T1000 (cell line): ENCODE results near the gene PDZRN3.

ENCODE experiments used
- DNase-seq: peaks from one replicate; lab custom pipeline; 2025; ENCODE audit warnings: mixed read lengths; lab: John Stamatoyannopoulos, UW

The PDZRN3 gene

DNA sequence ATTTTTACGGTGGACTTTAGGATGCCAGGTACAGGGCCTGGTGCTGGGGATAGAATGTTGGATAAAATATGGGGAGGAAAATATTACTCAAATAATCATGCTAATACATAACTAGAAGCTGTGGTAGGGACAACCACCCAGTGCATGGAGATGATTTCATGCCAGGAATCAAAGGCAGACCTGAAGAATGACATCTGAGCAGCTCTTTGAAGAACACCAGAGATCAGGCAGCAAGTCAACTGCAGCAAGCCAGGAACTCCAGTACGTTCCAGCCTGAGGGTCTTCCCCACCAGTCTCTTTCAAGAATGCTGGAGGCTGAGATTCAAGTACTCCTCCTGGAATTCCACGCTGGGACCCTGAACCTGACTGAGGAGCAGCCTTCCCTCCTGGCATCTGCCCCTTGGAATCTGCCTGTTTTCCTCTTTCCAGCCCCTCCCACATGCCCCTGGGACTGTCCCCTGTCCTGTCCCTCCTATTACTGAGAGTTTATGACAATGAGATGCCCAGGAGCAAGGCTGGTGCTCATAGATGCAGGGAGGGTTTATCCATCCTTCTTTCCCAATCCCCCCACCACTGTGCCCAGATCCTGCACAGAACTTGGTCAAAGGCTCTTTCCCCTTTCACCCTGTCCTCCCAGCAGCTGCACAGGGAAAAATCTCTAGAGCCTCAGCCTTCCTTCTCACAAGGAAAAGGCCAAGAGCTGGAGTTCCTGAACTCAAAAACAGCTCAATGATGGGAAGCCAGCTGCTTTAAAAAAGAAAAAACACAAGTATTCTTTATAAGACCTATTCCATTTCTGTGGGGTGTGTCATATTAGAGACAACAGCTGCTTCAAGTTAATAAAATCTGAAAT lies 68.0 kb downstream of the PDZRN3 start:
- no peak for DNase-seq

DNA sequence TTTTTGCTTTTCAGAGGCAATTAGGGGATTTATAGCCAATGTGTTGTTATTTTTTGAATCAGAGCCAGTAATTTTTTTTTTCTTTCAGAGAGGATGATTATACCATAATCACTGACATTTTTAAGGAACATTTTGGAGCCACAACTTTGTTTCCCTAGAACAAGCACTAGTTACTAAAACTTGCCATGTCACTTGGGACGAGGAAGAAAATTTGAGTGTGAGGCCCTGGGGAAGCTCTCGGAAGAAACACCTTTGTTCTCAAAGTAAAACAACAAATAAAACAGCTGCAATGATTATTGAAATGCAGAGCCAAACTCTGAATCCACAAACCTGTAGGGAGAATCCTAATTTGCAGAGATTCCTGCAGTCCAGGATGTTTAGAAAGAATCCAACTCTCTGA lies 69.7 kb downstream of the PDZRN3 start:
- no peak for DNase-seq

DNA sequence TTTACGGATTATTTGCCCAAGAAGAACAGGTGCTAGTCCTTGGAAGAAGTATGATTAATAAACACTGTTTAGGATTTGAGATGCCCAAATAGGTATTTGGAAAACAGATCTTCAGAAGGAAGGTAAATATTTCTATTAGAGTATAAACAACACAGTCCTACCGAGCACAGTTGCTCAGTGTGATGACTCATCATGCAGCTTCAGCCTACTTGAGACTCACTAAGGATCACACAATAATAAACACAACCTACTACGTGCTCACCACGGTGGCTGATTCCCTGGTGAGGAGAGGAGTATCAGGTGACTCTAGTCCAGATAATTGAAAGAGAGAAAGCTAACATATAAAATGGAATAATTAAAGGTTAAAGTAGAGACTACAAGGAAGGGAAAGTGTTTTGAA lies 72.0 kb downstream of the PDZRN3 start:
- DNase-seq = no peak

DNA sequence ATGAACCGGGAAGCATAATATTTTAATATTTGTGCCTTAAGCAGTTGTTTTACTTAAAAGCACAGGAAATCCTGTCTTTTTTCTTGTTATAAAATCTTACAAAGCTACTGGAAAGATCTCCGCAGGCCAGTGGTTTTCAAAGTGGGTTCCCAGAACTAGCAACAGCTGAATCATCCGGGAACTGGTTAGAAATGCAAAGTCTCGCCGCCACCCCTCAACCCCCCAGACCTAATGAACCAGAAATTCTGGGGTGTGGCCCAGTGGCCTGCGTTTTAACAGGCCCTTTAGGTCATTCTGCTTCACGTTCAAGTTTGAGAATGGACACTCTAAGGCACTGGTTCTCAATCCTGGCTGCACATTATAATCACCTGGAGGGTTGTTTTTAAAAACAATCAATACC lies 74.7 kb downstream of the PDZRN3 start:
- no peak for DNase-seq

DNA sequence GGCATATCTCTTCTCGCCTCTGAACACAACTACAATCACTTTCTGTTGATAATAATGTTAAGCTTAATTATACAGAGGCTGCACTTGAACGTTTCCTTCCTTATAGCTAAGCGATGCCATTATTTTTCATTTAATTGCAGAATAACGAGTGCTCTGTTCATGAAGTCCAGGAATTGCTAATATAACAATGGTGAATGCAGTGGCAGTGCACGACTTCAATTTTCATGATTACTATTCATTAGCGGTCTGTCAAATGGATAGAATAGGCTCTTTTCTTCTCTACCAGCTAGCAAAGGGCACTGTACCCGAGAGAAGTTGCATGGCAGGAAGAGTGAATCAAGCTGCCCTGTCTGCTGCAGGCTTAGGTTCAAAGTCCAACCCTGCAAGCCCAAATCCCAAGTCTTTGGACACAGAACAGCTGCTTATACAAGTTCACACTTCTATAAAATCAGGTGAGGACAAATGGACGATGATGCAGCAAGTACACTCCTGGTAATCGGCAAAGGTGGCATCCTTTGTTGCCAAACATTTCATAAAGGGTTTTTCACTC lies 75.6 kb downstream of the PDZRN3 start:
- no peak for DNase-seq

DNA sequence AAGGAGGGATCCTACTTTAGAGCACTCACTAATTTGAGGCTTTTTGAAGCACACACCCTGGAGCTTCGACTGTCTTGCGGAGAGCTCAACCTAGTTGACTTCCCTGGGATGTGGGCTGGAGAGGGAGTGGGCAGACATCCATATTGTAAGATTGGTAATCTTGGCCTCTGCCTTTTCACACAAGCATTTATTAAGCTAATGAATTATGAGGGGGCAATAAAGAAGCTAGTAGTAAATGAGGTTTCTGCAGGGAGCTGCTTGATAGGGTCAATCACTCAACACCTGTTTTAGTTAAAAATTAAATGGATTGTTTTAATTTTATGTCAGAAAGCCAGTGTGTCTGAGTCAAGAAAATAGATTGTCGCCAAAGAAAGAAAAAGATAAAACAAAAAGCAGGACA lies 76.3 kb downstream of the PDZRN3 start:
- no peak for DNase-seq

DNA sequence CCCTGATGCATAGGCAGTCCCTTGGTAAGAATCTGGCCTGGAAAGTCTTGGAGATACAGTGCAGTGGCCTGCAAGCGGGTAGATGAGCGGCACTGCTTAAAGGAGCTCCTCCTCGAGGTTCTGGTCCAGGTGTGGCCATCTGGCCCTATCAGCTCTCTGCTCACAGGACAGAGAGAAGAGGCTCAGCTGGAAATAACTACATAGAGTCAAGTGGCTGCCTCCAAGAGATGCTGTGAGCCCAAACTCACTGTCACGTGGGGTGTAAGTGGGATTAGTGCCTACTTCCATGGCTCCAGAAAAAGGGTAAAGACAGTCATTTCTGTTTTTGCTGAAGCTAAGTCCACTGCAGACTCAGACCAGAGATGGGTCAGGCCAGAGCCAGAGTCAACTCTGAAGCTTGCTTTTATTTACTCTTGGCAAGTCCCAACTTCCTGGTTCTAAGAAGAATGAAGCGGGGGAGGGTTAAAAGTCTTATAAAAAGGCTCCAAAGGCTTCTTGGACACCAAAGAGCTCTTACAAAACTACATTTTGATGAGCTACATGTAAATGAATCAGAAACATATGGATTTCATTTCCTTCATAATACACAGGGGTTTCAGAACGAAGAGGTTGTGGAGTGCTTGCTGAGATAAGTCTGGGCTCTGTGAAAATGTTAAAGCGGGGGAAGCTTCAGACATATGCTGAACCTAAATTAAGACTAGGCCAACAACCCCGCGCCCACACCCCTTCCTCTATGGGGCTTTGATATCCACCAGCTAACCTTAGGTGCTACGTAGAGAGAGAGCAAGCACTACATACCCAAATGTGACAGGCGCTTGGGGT lies 77.1 kb downstream of the PDZRN3 start:
- DNase-seq = no peak

DNA sequence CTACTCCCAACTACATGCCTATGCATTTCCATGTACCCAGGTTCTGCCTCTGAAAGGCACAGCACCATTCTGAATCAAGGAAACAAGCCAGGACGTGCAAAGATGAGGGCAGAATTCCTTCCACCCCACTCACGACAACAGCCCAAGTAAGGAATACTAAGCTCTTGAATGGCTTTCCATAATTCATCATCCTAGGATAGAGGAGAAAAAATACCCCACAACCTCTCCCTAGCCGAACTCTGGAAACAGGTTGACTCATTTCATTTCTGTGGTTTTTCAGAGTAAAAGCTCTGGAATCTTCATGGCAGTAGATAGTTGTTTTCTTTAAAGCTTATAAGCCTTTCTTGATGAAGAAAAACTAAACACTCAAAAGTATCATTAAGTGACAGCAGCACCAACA lies 77.8 kb downstream of the PDZRN3 start:
- no peak for DNase-seq

DNA sequence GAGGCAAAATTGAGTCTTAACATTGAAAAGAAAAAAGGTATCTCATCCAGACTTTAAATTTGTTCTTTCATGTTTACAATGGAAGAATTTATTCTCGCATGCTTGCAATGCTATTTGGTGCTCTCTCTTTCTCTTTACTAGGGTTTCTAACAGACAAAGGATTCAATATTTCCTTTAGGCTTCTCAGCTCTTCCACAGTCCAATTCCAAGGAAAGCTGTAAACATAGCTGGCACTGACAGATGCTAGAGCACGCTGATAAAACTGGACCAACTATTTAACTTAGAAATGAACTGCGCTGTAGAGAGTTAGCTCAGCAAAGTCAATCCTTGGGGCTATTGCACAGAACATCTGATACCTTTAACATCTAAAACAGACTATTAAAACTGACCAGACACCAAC lies 81.3 kb downstream of the PDZRN3 start:
- no peak for DNase-seq

DNA sequence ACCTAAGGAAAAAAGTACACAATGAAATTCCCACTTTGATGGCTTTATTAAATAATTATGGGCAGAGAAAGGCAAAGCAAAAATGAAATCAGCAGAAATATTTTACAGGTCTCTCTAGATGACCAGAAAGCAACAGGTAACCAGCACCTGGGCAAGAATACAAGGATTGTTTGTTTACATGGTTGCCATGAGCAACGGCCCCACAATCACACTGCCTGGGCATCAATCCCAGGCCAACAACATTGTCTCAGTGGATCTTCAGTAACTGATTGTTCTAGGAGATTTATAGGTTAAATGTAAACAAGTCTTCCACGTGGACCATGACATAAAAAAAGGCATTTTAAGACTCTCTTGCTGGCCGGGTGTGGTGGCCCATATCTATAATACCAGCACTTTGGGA lies 82.6 kb downstream of the PDZRN3 start:
- no peak for DNase-seq

DNA sequence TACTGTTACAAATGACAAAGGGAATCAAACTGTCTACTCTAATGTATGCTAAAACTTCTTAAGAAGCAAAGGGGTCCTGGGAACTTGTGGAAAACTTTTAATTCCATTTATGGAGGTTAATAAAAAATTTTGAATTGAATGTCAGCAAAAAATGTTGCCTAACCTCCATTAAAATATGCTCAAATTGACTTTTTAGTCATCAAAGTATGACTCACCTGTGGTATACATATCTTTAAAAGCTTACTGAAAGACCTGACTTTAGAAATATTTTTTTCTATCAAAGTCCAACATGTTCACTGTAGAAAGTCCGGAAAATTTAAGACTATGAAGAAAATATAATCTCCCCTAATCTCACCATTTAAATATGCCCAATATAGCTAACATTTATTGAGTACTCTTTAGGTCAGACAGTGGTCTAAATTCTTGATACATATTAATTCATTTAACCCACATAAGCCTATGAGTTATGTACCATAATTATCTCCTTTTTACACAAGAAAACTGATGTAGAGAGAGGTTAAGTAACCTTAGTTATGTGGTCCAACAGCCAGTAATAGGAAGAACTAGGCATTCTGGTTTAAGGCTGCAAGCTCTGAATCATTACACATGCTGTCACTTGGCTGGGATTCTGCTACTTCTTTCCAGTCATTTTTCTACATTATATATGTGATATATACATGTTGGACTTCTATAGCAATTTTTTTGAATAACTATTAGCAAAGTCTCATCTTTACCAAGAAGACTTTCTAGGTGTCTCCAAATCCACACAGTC lies 83.6 kb downstream of the PDZRN3 start:
- no peak for DNase-seq

DNA sequence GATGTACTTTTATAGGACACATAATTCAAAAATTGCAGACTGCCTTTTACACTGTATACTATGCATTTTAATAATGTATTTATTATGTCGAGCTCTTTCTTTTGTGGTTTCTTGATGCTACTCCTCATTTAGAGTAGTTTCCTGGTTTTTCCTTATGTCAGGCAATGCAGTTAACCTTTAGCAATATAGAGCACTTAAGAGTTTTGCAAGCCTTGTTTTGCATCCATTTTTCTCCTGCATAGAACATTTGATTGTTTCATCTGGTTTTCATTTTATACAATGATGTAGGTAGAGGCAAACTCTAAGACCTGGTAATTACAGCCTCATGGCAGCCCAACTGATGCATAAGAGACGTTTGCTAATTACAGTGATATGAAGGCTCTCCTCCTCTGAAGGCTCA lies 86.3 kb downstream of the PDZRN3 start:
- no peak for DNase-seq

DNA sequence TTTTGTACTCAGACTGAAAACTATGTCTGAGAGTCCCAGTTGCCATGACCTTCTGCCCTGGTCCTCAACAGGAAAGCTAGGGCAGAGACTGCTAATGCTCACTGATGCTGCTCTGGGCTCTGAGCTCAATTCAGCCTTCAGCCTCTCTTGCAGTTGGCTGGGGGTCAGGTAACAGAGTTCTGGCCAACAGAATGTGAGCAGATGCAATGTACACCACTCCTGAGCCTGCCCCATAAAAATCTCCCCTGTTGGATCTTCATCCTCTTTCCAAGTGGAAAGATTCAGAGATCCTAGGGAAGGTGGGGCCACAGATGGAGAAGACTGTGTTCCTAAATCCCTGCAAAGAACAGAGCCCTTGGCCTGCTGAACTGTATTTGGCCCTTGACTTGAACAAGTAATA lies 87.8 kb downstream of the PDZRN3 start:
- DNase-seq = no peak

DNA sequence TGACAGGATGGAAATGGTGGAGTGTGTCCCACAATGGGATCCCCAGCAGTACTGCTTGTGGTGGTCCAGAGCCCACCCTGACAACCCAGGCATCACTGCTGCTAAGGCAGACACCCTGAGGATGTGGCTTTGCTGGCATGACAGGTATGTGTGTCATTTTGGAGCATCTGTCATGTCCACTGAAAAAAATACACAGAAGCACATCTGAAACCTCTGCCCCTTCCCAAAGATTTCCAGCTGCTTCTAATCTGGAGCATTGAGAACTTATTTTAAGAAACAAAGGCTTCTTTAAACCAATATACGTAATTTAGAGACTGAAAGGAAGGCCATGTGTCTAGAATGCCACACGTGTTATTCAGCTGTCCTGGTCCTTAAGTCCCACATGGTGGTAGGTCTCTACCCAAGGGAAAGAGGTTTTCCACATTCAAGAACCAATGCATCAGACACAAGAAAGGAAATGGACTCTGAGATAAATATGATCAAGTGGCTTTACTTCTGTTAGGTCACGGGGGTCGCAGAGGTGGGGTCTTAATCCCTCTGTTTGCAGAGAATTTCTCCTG lies 88.3 kb downstream of the PDZRN3 start:
- no peak for DNase-seq

DNA sequence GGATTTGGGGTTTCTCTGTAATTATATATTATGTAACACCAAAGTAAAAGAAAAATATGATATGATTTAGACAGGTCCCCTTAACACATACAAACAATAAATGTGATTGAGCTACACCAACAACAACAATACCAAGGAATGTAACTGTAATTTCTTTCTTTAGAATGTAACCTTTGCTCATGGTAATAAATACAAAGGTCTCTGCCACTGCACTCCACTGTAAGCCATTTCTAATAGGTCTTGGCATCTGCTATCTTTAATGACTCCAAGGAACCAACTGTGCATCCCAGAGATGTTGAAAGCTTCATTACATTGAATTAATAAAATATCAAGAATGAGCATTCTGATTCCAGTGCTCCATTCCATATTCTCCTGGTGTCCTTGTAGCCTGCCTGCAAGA lies 88.8 kb downstream of the PDZRN3 start:
- no peak for DNase-seq

DNA sequence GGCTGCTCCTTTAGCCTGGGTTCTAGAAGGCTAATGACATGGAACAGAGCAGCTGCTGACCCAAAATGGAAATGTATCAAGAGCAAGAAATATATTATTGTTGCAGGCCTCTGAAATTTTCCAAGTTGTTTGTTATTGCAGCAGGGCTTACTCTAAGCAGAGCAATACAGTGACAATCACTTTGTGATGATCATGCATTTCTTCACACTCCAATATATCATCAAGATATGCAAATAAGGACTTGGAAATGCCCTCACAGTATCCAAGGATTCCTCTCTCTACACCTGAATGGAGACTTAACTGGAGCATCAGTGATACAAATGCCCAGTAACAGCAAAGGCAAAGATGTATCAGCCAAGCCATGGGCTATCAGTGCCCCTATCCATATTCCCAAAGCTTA lies 89.6 kb downstream of the PDZRN3 start:
- DNase-seq = no peak

DNA sequence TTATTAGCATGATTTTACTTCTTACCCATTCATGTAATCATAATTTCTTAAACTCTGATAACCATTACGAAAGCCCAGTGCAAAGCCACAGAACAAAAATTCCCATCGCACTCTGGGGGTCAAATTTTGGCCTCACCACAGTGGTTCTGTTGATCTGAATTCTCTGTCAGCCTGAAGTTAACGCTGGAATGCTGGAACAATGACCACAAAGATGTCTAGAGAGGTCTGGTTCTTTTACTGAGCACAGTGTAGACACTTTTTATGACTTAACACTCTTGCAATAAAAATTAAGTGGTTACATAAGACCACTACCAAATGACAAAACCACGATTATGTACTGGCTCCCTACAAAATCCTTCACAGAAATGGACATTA lies 94.7 kb downstream of the PDZRN3 start:
- DNase-seq = no peak

DNA sequence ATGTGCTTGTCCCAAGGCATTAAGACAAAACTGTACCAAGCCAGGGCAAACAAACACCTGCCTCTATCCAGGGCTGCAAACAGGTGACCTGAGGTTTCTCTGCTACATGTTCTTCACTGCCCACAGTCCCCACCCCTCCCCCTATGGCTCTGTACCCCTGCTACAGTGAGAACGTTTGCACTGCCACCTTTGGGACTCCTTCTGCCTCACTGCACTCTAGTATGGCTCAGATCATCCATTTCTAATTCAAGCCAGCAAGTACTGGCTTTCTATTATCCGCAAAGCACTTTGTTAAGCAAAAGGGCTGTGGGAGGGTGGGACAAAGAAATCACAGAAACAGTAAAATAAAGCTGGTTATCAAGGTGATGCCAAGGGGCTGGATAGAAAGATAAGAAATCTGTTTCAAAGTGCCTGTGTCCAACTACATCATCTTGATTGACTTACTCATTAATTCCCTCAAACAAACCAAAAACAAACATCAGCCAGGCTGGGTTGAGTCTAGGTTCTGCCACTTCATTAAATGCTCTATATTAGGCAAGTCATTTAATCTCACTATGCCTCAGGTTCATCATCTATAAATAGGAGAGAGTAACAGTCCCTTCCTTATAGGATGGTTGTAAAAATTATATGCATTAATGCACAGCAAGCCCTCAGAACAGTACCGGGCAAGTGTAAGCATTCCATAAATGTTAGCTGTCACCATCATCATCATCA lies 95.3 kb downstream of the PDZRN3 start:
- DNase-seq = no peak

DNA sequence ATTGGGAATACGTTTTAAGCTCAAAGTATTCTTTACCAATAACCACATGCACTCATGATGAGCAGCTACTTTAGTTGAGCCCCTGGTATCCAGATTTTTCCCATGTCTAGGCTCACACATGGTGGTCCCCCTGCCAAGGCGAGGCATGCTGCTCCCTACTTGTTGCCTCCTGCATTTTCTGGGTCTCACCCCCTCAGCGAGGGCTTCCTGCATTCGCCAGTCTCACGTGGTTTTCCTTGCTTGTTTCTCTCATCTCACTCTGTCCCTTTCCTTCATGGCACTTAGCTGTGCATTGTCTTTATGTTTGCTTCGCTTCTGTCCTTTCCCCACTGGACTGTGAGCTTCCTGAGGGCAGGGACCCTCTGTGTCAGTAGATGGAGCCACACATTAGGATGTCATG lies 99.2 kb downstream of the PDZRN3 start:
- no peak for DNase-seq

DNA sequence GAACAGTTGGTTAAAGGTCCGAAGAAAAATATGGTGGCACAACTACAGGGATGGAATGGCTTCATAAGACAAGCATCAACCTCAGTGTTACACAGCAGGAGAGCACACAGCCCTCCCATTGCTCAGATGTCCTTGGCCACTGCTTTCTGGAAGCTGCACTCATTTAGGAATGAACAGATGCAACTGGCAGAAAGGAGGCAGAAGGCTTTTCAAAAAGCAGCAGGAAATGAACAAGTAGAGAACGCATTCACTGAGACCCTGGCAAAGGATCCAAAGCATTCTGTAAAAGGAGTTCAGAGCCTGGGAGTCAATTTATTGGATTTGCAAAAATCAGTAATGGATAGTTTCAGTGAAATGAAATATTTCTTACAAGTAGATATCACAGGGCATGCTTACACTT lies 101.1 kb downstream of the PDZRN3 start:
- DNase-seq = no peak

DNA sequence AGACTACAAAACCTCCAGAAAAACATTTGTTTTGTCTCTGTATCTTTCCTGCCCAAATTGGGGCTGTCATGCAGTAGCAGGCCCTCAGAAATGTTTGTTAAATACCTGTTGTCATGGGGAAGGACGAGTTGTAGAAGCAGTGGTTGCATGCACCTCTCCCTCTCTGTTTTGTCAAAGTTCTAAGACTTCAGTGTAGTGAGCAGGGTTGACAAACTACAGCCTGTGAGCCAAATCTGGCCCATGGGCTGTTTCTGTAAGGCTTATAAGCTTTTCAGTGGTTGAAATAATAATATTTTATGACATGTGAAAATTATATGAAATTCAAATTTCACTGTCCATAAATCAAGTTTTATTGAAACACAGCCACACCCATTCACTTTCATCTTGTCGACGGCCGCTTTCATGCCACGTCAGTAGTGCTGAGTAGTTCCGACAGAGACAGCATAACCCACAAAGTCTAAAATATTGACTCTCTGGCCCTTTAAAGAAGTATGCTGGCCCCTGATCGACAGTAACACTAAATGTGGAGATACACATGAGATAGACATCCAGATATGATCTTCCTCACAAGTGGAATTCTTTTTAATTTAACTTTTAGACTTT lies 102.9 kb downstream of the PDZRN3 start:
- no peak for DNase-seq
